AG10803 (cell line): ENCODE results near the gene TMEM176A.
A peak's percentile ranks its signal among the peaks of the same experiment; 100 is the strongest.

Experiments used
- DNase-seq: peaks from one replicate; pipeline ENCODE4 v3.0.0; 2010; ENCODE audit warnings: low read depth
- H3K4me3 ChIP-seq: 2 replicates; pipeline ENCODE4 v1.5.1; 2011; ENCODE audit warnings: mild to moderate bottlenecking, low read length, control low read depth
- CTCF ChIP-seq: conservative IDR thresholded peaks from 2 replicates; pipeline ENCODE4 v1.5.1; 2011; ENCODE audit warnings: mild to moderate bottlenecking, low read length, control low read depth, inconsistent platforms

TMEM176A gene

GRCh38 chr7:150800581-150801241 is at the start of gene TMEM176A:
Gene TMEM176A, plus strand, starts transcription at chr7:150800769. Its CDS starts 782 bp downstream, at chr7:150801551.
- no peak for DNase-seq
- TF ChIP-seq CTCF = no peak
- no peak within 1 kb of the TSS for H3K4me3 ChIP-seq

GRCh38 chr7:150751702-150752101 is 48.9 kb upstream of the TMEM176A start:
- no peak for TF ChIP-seq CTCF
- no peak for DNase-seq
- H3K4me3 ChIP-seq = no peak overlapping the region

GRCh38 chr7:150753239-150753638 is 47.3 kb upstream of the TMEM176A start:
- DNase-seq = no peak
- no peak for TF ChIP-seq CTCF
- H3K4me3 ChIP-seq = no peak overlapping the region

- TF ChIP-seq CTCF = 0 out of 2 replicates have a peak, but pooled peaks have one; percentile 24
- no peak overlapping the region for H3K4me3 ChIP-seq
- DNase-seq = no peak
Measured at GRCh38 chr7:150753826-150754603, 46.6 kb upstream of the TMEM176A start.

GRCh38 chr7:150754951-150755350 is 45.6 kb upstream of the TMEM176A start:
- no peak for TF ChIP-seq CTCF
- no peak for DNase-seq
- no peak overlapping the region for H3K4me3 ChIP-seq

- no peak overlapping the region for H3K4me3 ChIP-seq
- DNase-seq = no peak
- no peak for TF ChIP-seq CTCF
Measured at GRCh38 chr7:150755473-150756099, 45.0 kb upstream of the TMEM176A start.
